ENCODE measurements around the gene TRIM46.

- TF ChIP-seq POLR2AphosphoS5 (IDR thresholded peaks at IDR 0.05; ENCODE audit: low read depth, low read length) = no peak
- no peak for TF ChIP-seq POLR2A (IDR thresholded peaks at IDR 0.05; ENCODE audit: low read depth, low read length)
Observed at GRCh38 chr1:155128755-155129473, 44.7 kb upstream of the TRIM46 start.

Measured in GM12891 (cell line).